Fibroblast of the aortic adventitia (primary cell): ENCODE data around the gene ELMO1. TPM values are rescaled to one million over a fixed set of nuclear protein-coding genes. Genes with fewer than 3 reads are reported as not detected.

Experiments used
- DNase-seq: peaks from one replicate; pipeline ENCODE4 v3.0.0-alpha.2; 2010; ENCODE audit warnings: low read depth
- H3K4me3 ChIP-seq: 2 replicates; pipeline ENCODE4 v1.5.1; 2011; ENCODE audit warnings: low read depth, mild to moderate bottlenecking, control low read depth, low read length, moderate library complexity
- total RNA-seq: library from RNA; depleted of rRNA; stranded (reverse); fragments of >200 nt; gene quantifications from 2 replicates; pipeline ENCODE4 v1.2.3, GENCODE V29; 2012; ENCODE audit warnings: low replicate concordance
- TF ChIP-seq, protein P1 (sequence below): IDR thresholded peaks from 2 replicates; pipeline ENCODE4 v1.5.1; 2011; ENCODE audit warnings: mild to moderate bottlenecking, low read length, control low read depth, inconsistent platforms; ENCODE audit not compliant: insufficient read depth

The ELMO1 gene
- total RNA-seq, 1 donor: 1.3 TPM

- no peak for DNase-seq
- TF ChIP-seq, protein P1, sequence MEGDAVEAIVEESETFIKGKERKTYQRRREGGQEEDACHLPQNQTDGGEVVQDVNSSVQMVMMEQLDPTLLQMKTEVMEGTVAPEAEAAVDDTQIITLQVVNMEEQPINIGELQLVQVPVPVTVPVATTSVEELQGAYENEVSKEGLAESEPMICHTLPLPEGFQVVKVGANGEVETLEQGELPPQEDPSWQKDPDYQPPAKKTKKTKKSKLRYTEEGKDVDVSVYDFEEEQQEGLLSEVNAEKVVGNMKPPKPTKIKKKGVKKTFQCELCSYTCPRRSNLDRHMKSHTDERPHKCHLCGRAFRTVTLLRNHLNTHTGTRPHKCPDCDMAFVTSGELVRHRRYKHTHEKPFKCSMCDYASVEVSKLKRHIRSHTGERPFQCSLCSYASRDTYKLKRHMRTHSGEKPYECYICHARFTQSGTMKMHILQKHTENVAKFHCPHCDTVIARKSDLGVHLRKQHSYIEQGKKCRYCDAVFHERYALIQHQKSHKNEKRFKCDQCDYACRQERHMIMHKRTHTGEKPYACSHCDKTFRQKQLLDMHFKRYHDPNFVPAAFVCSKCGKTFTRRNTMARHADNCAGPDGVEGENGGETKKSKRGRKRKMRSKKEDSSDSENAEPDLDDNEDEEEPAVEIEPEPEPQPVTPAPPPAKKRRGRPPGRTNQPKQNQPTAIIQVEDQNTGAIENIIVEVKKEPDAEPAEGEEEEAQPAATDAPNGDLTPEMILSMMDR: no peak
These were observed 542.2 kb downstream of the ELMO1 start for GRCh38 chr7:36906448-36906847.

DNA sequence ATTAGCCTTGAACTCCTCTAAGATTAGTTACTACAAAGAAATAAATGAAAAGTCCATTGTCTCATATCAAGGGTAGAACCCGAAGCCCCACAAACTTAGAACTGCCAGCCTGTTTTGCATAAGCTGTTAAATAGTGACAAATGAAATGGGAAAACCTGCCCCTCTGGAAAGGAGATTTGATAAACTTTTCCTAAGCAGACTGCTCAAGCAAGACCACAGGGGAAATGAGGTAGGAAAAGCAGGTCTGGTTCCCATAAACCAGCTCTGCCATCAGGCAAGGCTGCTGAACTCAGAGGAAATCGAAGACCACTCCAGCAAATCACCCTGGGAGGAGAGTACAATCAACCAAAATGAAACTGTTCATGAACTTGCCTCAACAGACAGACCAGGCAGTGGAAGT, 542.8 kb downstream of the ELMO1 start:
- H3K4me3 ChIP-seq: no peak overlapping the region
- DNase-seq: no peak
- TF ChIP-seq, protein P1: no peak

More at GRCh38 chr7:36906448-36906847, 542.2 kb downstream of the ELMO1 start:
- H3K4me3 ChIP-seq: no peak overlapping the region

GRCh38 chr7:36904802-36905201, 543.9 kb downstream of the ELMO1 start:
- no peak for DNase-seq
- no peak overlapping the region for H3K4me3 ChIP-seq
- TF ChIP-seq, protein P1: no peak

DNA sequence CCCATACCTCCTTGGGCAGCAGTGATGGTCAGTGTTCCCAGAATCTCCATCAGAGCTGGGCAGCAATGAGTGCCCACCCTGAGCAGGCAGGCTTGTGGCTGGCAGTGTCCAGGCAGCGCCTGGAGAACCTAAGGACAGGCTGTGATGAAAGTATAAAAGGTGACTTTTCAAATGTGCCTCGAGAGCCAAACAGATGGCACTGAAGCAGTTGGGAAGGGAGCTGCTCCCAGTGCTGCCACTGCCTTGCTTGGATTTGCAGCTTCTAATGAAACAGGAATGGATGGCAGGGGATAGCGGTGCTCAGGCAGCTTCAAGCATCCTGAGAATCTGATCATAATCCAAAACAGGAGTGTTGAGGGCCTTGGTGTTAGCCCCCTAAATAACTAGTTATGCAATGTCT, 544.6 kb downstream of the ELMO1 start:
- H3K4me3 ChIP-seq: no peak overlapping the region
- TF ChIP-seq, protein P1: no peak
- no peak for DNase-seq

- H3K4me3 ChIP-seq: no peak overlapping the region
- DNase-seq: no peak
- TF ChIP-seq, protein P1: no peak
These were observed 547.5 kb downstream of the ELMO1 start for GRCh38 chr7:36900988-36901710.

DNA sequence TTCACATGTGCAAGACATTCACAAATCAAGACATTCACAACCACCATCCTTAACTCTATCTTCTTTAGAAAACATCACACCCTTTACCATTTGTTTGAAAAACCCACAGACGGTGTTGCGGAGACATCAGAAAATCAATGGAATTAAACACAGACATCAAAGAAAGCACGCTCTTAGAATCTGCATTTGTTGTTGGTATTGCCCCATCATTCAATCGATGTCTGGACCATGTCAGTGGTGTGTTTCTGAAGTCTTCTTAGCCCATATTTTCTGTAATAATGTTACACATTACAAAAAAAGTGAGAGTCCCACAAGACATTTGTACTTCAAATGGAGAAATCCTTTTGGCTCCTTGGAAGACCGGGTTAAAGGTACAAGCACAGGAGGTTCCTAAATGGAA, 550.5 kb downstream of the ELMO1 start:
- DNase-seq: no peak
- TF ChIP-seq, protein P1: no peak
- H3K4me3 ChIP-seq: no peak overlapping the region
